ENCODE data around the gene TTC24. TPM values are rescaled to one million over a fixed set of nuclear protein-coding genes. Genes with fewer than 3 reads are reported as not detected.
A peak's percentile ranks its signal among the peaks of the same experiment; 100 is the strongest.

TTC24 gene
- polyA plus RNA-seq (ENCODE audit: low read depth in 6 of 6) = 1 to 10 TPM in 5 of 6 donors, not detected in 1; 2.4 to 4.5 (median 3.2) TPM

DNA sequence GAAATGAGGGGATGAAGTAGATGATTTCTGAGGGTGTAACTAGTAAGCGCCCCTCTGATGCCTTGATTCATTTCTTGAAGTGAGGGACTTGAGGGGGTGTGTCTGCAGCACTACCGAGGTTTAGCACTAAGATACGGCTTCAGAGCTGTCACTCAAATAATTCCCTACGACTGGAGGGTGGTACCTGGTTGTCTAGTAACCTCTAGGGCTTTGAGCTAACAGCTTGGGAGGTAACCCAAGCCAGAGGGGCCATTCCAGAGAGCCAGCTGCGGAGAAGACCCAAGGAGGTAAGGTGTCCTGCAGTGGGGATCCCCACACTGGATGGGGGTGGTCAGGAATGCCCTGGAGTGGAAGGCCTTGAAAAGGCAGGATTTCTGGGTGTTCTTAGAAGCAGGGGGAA, at the start of gene TTC24:
TTC24 (plus strand) TSS at position 252 of the 400 bp plus-strand sequence. CDS start 1,642 bp downstream, outside the sequence.
- Mint-ChIP-seq H3K4me1 (peaks cover 33 to 40% (median 37%) of the 10 kb centered on the region in 3 donors), H3K4me3 (peak within 1 kb of the TSS in 1 of 8 donors; percentile 20), H3K9me3 (no peaks in the 10 kb centered on the region), H3K27me3 (peaks cover 5 to 8% (median 8%) of the 10 kb centered on the region in 3 donors), H3K36me3 (no peaks in the 10 kb centered on the region), H3K27ac (peak within 1 kb of the TSS in 2 of 6 donors; percentile 6 to 21)
- DNase-seq (no peak), ATAC-seq (ENCODE audit: low read depth in 2 of 2) (no peak)

DNA sequence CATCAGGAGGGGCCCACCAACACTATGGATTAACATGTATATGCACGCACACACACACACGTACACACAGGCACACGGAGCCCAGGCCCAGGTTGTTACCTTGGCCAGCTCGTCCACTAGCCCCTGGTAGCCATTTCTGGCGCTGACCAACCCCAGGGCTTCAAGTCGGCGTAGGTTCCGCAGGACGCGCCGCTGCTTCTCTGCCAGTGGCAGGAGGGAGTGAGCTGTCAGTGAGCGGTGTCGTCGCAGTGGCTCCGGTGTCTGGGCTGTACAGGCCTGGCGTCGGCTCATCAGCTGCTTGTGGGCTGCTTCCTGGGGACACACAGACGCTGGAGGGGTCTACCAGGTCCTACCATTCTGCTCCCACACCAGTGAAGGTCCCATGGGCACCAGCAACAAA, 49.5 kb upstream of the TTC24 start:
- Mint-ChIP-seq H3K4me3 (no peak overlapping the region), H3K36me3 (no peaks in the 10 kb centered on the region), H3K9me3 (no peaks in the 10 kb centered on the region), H3K27ac (no peak overlapping the region), H3K27me3 (no peaks in the 10 kb centered on the region), H3K4me1 (peaks cover 12 to 26% (median 19%) of the 10 kb centered on the region in 3 donors)
- DNase-seq (no peak), ATAC-seq (ENCODE audit: low read depth in 2 of 2) (no peak)

DNA sequence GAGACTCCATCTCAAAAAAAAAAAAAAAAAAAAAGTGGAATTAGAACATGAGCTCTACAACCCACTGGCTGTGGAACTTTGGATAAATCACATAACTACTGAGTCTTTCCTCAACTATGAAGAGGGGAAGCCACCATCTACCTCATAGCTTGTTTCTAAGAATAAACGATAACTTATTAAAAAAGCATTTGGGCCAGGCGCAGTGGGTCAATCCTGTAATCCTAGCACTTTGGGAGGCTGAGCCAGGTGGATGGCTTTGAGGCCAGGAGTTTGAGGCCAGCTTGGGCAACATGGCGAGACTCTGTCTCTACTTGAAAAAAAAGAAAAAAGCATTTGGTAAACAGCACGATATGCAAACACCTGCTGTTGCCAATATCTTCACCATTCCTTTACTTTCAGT, 47.1 kb upstream of the TTC24 start:
- DNase-seq = no peak
- Mint-ChIP-seq H3K9me3 (no peaks in the 10 kb centered on the region), H3K27me3 (no peaks in the 10 kb centered on the region), H3K4me1 (peaks cover 3 to 15% (median 4%) of the 10 kb centered on the region in 3 donors), H3K4me3 (no peak overlapping the region), H3K36me3 (no peaks in the 10 kb centered on the region), H3K27ac (no peak overlapping the region)
- no peak for ATAC-seq (ENCODE audit: low read depth in 2 of 2)

DNA sequence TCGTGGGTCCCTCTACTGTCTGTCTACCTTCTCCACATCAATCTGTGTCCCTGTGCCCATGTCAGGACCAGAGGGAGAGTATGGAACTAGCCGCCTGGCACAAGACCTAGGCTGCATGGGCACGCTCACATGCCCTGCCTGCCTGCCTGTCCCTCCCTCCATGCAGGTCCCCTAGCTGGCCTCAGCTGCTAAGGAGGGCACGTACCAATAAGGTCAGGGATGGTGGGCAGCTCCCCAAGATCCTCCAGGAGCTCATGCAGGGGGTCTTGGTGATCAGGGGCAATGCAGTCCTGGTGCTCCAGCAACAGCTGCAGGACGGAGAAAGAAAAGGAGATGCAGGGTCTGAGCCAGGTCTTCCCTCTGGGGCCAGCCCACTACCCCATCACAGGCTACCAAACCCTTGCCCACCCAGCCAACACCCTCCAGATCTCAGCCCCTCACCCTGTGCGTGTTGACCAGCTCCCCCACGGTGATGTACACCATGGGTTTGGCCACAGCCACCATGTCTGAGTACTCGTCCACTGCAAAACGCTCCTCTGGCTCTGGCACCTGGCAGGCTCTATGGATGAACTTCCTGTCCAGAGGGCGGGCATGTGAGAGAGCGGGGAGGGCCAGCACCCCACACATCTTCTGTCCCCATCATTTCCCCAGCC, 45.8 kb upstream of the TTC24 start:
- DNase-seq (no peak), ATAC-seq (ENCODE audit: low read depth in 2 of 2) (no peak)
- Mint-ChIP-seq H3K27ac (peak overlapping the region in 1 of 6 donors; percentile 37), H3K4me1 (peaks cover 0 to 2% (median under 1%) of the 10 kb centered on the region in 3 donors), H3K9me3 (no peaks in the 10 kb centered on the region), H3K4me3 (no peak overlapping the region), H3K27me3 (no peaks in the 10 kb centered on the region), H3K36me3 (no peaks in the 10 kb centered on the region)

DNA sequence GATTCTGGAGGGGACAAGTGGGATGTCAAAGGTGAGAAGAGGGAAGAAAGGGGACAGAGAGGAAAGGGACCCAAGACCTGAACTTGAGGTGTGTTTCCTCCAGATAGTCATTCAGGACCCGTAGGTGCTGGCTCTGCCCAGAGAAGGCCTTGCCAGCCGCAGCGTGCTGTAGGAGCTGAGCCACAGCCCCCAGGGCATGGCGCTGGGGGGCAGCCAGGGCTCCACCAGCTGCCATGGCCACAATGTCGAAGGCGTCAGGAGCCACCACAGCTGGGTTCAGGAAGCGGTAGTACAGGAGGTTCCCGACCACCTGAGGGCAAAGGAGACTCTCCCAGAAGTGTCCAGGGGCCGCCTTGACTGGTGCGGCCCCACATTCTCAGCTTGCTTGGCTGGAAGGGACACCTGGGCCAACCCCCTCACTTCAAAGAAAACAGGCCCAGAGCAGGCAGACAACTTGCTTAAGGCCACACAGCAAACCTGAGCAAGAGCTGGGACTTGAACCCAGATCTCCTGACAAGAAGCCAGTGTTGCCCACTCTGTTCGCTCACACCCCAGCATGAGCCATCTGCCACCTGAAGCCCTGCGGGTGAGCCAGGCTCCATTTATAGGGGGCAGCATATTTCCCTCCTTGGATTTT, 45.0 kb upstream of the TTC24 start:
- Mint-ChIP-seq H3K36me3 (no peaks in the 10 kb centered on the region), H3K4me3 (no peak overlapping the region), H3K9me3 (no peaks in the 10 kb centered on the region), H3K4me1 (no peaks in the 10 kb centered on the region), H3K27ac (no peak overlapping the region), H3K27me3 (no peaks in the 10 kb centered on the region)
- ATAC-seq (ENCODE audit: low read depth in 2 of 2) = no peak
- DNase-seq = no peak

DNA sequence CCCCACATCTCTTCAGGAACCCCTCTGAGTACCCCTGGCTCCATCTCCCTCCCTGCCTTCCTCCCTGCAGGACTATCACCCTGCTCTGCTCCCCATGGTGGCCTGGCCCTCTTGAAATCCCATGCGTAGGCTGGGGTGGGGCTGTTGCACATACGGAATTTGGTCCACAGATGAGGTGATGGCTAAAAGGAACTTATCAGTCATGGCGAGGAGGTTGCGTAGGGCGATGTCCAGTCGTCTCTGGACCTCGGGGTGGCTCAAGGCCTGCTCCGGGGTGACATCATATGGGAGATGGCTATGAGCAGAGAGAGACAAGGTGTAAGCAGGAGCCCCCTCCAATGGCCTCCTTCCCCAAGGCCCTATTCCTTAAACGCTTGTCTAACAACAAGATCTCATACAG, 42.5 kb upstream of the TTC24 start:
- ATAC-seq (ENCODE audit: low read depth in 2 of 2) = no peak
- Mint-ChIP-seq H3K4me1 (peaks cover 0 to 3% (median 0%) of the 10 kb centered on the region in 3 donors), H3K36me3 (no peaks in the 10 kb centered on the region), H3K4me3 (peak overlapping the region in 1 of 8 donors; percentile 64), H3K27ac (peak overlapping the region in 1 of 6 donors; percentile 52), H3K27me3 (no peaks in the 10 kb centered on the region), H3K9me3 (no peaks in the 10 kb centered on the region)
- no peak for DNase-seq

DNA sequence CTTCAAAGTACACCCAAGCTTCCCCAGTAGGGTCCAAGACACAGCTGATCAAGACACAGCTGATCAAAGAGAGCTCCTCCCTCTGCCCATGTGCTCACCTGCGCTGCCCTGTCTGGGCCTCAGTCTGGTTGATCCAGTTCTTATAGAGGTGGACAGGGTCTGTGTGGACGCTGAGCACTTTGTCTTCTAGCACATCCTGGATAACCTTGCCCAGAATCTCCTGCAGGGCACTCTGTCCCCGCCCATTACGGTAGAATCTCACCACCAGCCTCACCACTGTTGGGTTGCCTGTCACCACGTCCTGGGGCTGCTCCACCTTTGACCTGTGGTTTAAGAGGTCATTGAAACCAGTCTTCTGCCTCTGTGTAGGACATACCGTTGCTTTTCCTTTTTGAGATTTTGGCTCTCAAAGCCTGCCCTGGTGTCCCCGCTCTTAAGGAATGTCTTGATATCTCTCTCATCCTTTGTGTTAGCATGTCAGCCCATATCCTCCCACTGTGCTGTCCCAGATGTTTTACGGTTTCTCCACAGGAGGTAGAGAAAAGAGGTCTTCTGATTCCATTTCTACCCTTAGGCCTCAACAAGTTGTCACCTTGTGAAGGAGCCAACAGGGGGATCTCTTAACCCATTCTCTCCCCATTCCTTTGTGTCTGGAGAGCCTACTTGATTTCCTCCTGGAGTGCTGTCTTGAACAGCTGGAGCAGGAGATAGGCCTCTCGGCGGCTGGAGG, 40.6 kb upstream of the TTC24 start:
- H3K36me3 Mint-ChIP-seq = no peaks in the 10 kb centered on the region
- H3K27ac Mint-ChIP-seq = peak overlapping the region in 1 of 6 donors; percentile 85
- H3K4me3 Mint-ChIP-seq = no peak overlapping the region
- ATAC-seq (ENCODE audit: low read depth in 2 of 2) (no peak), DNase-seq (no peak)
- no peaks in the 10 kb centered on the region for H3K27me3 Mint-ChIP-seq
- H3K9me3 Mint-ChIP-seq = no peaks in the 10 kb centered on the region
- peaks cover 0 to 8% (median 0%) of the 10 kb centered on the region in 3 donors for H3K4me1 Mint-ChIP-seq

DNA sequence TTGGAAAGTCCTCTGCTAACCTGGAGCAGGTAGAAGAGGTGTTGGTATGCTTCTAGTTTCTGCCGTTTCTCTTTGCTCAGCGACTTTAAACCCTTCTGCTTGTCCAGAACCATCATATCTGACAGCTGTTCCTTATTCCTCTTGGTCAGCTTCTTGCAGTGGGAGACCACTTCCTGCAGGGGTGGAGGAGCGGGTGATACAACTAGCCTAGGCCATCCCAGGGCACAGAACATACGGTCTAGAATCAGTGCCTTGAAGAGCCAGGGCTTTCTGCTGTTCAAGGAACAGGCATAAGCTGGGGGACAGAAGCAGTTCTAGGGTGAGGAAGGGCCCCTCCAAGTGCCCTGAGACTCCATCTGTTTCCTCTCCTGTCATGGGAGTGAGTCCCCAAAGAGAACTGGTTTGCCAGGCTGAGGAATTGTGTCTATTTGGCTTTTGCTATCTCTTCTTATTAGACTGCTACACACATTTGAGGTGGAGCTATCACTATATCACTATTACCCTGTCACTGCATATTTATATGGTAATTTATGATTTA, 39.6 kb upstream of the TTC24 start:
- Mint-ChIP-seq H3K4me3 (no peak overlapping the region), H3K27ac (peak overlapping the region in 1 of 6 donors; percentile 56)

DNA sequence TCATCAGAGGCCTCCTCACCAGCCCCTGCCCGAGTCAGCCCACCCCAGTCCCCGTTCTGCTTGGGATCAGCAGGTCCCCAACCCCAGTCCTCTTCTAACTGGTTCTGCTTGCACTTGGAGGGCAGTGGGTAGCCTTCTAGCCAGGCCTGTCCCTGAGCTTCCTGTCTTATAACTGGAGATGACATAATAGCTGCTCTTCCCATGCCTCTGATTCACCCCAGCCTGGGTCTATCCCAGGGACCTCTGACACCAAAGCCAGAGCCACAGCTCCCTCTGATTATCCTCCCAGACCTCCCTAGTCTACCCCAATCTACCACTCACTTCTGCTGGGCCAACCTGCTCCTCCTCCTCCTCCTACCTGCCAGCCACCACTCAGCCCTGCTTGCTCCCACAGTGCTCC, 38.6 kb upstream of the TTC24 start:
- Mint-ChIP-seq H3K4me1 (peaks cover 3 to 13% (median 11%) of the 10 kb centered on the region in 3 donors), H3K9me3 (no peaks in the 10 kb centered on the region), H3K36me3 (no peaks in the 10 kb centered on the region), H3K27ac (peak overlapping the region in 2 of 6 donors; percentile 54 to 78), H3K27me3 (no peaks in the 10 kb centered on the region), H3K4me3 (no peak overlapping the region)
- ATAC-seq (ENCODE audit: low read depth in 2 of 2) = no peak
- no peak for DNase-seq

More for the DNA sequence above, 39.6 kb upstream of the TTC24 start:
- H3K36me3 Mint-ChIP-seq = no peaks in the 10 kb centered on the region
- no peak for DNase-seq
- H3K9me3 Mint-ChIP-seq = no peaks in the 10 kb centered on the region
- ATAC-seq (ENCODE audit: low read depth in 2 of 2) = no peak
- peaks cover 0 to 11% (median 7%) of the 10 kb centered on the region in 3 donors for H3K4me1 Mint-ChIP-seq
- no peaks in the 10 kb centered on the region for H3K27me3 Mint-ChIP-seq

DNA sequence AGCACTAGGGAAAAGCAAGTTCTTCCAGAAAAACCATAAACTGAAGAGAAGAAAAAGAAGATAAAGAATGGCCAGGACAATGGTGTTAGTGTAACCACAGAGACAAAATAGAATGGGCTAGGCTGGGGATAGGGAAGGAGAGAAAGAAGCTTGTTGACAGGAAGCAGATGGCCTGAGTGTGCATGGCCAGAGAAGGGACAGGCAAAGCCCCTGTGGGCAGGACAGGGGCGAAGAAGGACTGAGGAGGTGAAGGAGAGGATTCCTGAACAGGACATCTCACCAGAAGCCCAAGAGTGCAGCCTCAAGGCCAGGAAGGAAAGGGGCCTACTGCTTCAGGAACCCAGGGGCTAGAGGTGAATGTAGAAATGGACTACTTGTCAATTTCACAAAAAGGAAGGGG, 36.5 kb upstream of the TTC24 start:
- peak overlapping the region in 1 of 8 donors; percentile 63 for H3K4me3 Mint-ChIP-seq
- H3K36me3 Mint-ChIP-seq = no peaks in the 10 kb centered on the region
- DNase-seq (no peak), ATAC-seq (ENCODE audit: low read depth in 2 of 2) (no peak)
- no peaks in the 10 kb centered on the region for H3K27me3 Mint-ChIP-seq
- H3K9me3 Mint-ChIP-seq = no peaks in the 10 kb centered on the region
- peaks cover 3 to 17% (median 13%) of the 10 kb centered on the region in 3 donors for H3K4me1 Mint-ChIP-seq
- H3K27ac Mint-ChIP-seq = peak overlapping the region in 1 of 6 donors; percentile 11

DNA sequence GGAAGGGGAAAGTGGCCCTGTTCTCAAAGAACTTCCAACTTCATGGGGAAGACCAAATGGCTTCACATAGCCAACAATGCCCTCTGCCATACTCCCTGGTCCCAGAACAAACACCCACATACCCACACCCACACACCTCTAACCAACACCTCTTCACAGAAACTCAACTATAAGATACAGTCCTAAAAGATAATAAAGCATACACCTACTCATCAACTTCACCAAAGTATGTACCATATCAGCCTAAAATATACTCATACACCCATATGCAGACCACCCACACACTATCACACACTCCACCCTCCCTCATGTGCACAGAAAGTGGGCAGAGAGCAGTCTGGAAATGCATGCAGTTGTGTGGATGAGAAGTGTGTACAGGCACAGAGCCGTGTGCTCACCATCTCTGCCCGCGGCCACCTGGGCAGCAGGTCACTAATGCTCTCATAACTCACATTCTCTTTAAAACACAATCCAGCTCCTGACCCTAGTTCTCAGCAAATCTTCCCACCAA, 34.9 kb upstream of the TTC24 start:
- H3K4me1 Mint-ChIP-seq = peaks cover 5 to 18% (median 13%) of the 10 kb centered on the region in 3 donors
- H3K4me3 Mint-ChIP-seq = no peak overlapping the region
- ATAC-seq (ENCODE audit: low read depth in 2 of 2) (no peak), DNase-seq (no peak)
- H3K36me3 Mint-ChIP-seq = no peaks in the 10 kb centered on the region
- peak overlapping the region in 1 of 6 donors; percentile 57 for H3K27ac Mint-ChIP-seq
- H3K27me3 Mint-ChIP-seq = no peaks in the 10 kb centered on the region
- no peaks in the 10 kb centered on the region for H3K9me3 Mint-ChIP-seq

DNA sequence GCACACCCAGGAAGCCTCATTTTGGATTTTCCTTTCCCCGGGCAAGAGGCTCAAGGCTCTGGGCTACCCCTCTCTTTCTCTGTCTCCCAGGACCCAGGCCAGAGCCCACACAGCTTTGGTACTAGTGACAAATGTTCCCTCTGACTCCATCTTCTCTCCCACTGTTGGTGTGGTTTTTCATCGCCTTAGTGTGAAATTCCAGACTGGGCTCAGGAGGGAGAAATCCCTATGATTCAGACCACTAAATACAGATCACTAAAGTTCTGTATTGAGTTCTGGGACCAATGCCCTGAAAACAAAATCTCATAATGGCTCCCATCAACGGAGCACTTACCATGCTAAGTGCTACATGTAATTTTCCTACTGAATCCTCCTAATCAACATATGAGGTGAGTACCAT, 33.3 kb upstream of the TTC24 start:
- no peaks in the 10 kb centered on the region for H3K36me3 Mint-ChIP-seq
- H3K9me3 Mint-ChIP-seq = no peaks in the 10 kb centered on the region
- H3K27ac Mint-ChIP-seq = no peak overlapping the region
- H3K27me3 Mint-ChIP-seq = no peaks in the 10 kb centered on the region
- H3K4me3 Mint-ChIP-seq = no peak overlapping the region
- ATAC-seq (ENCODE audit: low read depth in 2 of 2) = no peak
- peaks cover 21 to 31% (median 22%) of the 10 kb centered on the region in 3 donors for H3K4me1 Mint-ChIP-seq
- no peak for DNase-seq

DNA sequence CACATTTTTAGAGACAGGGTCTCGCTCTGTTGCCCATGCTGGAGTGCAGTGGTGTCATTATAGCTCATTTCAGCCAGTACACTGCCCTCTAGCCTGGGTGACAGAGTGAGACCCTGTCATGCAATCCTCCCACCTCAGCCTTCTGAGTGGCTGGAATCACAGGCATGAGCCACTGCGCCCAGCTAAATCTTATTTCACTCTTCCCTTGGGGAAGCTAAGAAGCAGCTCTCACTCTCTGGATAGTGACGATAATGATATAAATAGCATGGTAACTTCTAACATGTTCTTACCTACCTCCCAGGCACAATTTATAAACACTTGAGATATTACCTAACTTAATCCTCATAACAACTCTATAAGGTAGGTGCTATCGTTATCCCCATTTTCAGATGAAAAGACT, 32.1 kb upstream of the TTC24 start:
- Mint-ChIP-seq H3K27ac (peak overlapping the region in 1 of 6 donors; percentile 71), H3K36me3 (no peaks in the 10 kb centered on the region), H3K4me3 (no peak overlapping the region), H3K27me3 (no peaks in the 10 kb centered on the region), H3K4me1 (peaks cover 33 to 39% (median 34%) of the 10 kb centered on the region in 3 donors), H3K9me3 (no peaks in the 10 kb centered on the region)
- no peak for ATAC-seq (ENCODE audit: low read depth in 2 of 2)
- DNase-seq = no peak

Measured in naive B cell (primary cell).